OCI-LY3 (cell line): ENCODE results near the gene CYP46A1.

Source experiments
- H2AFZ ChIP-seq: fragments of 200-600, 300-600 bp; shearing (Covaris generic); 2 replicates; pipeline ENCODE4 v1.6.0; 2014; ENCODE audit warnings: antibody characterized with exemption, low read depth, low read length
- H3K27ac ChIP-seq: fragments of 200-600, 300-600 bp; sonication (generic); 2 replicates; pipeline ENCODE4 v1.5.1; 2014; ENCODE audit warnings: mild to moderate bottlenecking, low read length, moderate library complexity, mixed read lengths
- H3K27me3 ChIP-seq: fragments of 200-600, 300-600 bp; sonication (generic); 2 replicates; pipeline ENCODE4 v1.6.1; 2014; ENCODE audit warnings: low read depth, low read length, mixed read lengths
- H3K36me3 ChIP-seq: fragments of 200-600, 300-600 bp; sonication (generic); replicated peaks from 2 replicates; pipeline ENCODE3; 2014; ENCODE audit warnings: low read depth, low read length, mixed read lengths
- H3K4me1 ChIP-seq: fragments of 300-600, 200-600 bp; sonication (generic); 2 replicates; pipeline ENCODE4 v1.6.1; 2014; ENCODE audit warnings: low read length, mixed read lengths
- H3K4me2 ChIP-seq: fragments of 200-600, 300-600 bp; sonication (generic); 2 replicates; pipeline ENCODE4 v1.6.1; 2014; ENCODE audit warnings: low read length, mixed read lengths
- H3K4me3 ChIP-seq: fragments of 300-600, 200-600 bp; sonication (generic); 2 replicates; pipeline ENCODE4 v1.5.1; 2014; ENCODE audit warnings: antibody characterized with exemption, mild to moderate bottlenecking, low read length, moderate library complexity
- H3K79me2 ChIP-seq: fragments of 300-600, 200-600 bp; shearing (Covaris generic); 2 replicates; pipeline ENCODE4 v1.6.1; 2014; ENCODE audit warnings: mild to moderate bottlenecking, low read length, mixed read lengths
- H3K9ac ChIP-seq: fragments of 300-600, 200-600 bp; shearing (Covaris generic); 2 replicates; pipeline ENCODE4 v1.6.0; 2014; ENCODE audit warnings: mild to moderate bottlenecking, low read length, moderate library complexity
- H3K9me3 ChIP-seq: fragments of 200-600, 300-600 bp; shearing (Covaris generic); 2 replicates; pipeline ENCODE4 v1.6.1; 2014; ENCODE audit warnings: low read length, mixed read lengths; ENCODE audit not compliant: insufficient read depth
- H4K20me1 ChIP-seq: fragments of 200-600, 300-600 bp; sonication (generic); 2 replicates; pipeline ENCODE4 v1.6.1; 2016; ENCODE audit warnings: low read length, mixed read lengths; ENCODE audit not compliant: insufficient read depth
- CTCF ChIP-seq: fragments of 200-600, 300-600 bp; sonication (generic); IDR thresholded peaks from 2 replicates; pipeline ENCODE4 v1.5.1; 2014; ENCODE audit warnings: antibody characterized with exemption, low read length, low read depth
- EZH2phosphoT487 ChIP-seq: fragments of 200-600 bp; shearing (Covaris generic); IDR thresholded peaks from 2 replicates; pipeline ENCODE4 v1.6.1; 2018; ENCODE audit warnings: antibody characterized with exemption, mixed run types, low read depth

CYP46A1 gene

GRCh38 chr14:99769799-99770198 lies 85.7 kb downstream of the CYP46A1 start:
- Histone ChIP-seq H3K4me2 (no peak overlapping the region), H3K79me2 (no peaks in the 10 kb centered on the region), H3K9me3 (no peaks in the 10 kb centered on the region), H3K9ac (no peak overlapping the region), H2AFZ (no peak overlapping the region), H3K36me3 (no peaks in the 10 kb centered on the region), H3K27ac (no peak overlapping the region), H3K4me3 (no peak overlapping the region), H3K27me3 (0 out of 2 replicates have a peak, but pooled peaks cover 2% of the 10 kb centered on the region), H3K4me1 (peaks cover 17% of the 10 kb centered on the region), H4K20me1 (no peaks in the 10 kb centered on the region)
- no peak for TF ChIP-seq EZH2phosphoT487
- no peak for TF ChIP-seq CTCF

GRCh38 chr14:99772371-99773283 lies 88.5 kb downstream of the CYP46A1 start:
- Histone ChIP-seq H3K4me2 (no peak overlapping the region), H3K9ac (no peak overlapping the region), H2AFZ (no peak overlapping the region), H3K4me1 (peaks cover 18% of the 10 kb centered on the region), H3K9me3 (no peaks in the 10 kb centered on the region), H3K36me3 (no peaks in the 10 kb centered on the region), H3K4me3 (no peak overlapping the region), H3K27ac (no peak overlapping the region), H4K20me1 (no peaks in the 10 kb centered on the region), H3K27me3 (peaks cover 8% of the 10 kb centered on the region), H3K79me2 (no peaks in the 10 kb centered on the region)
- no peak for TF ChIP-seq EZH2phosphoT487
- TF ChIP-seq CTCF = no peak

- no peak overlapping the region for H3K4me2 ChIP-seq
- H3K4me3 ChIP-seq = no peak overlapping the region
Measured at GRCh38 chr14:99773521-99774497, 89.7 kb downstream of the CYP46A1 start.

More at GRCh38 chr14:99773521-99774497, 89.7 kb downstream of the CYP46A1 start:
- H2AFZ ChIP-seq = no peak overlapping the region
- TF ChIP-seq EZH2phosphoT487 (no peak), CTCF (no peak)
- no peaks in the 10 kb centered on the region for H3K36me3 ChIP-seq
- H3K9ac ChIP-seq = no peak overlapping the region
- H4K20me1 ChIP-seq = no peaks in the 10 kb centered on the region
- H3K79me2 ChIP-seq = no peaks in the 10 kb centered on the region
- H3K9me3 ChIP-seq = peaks cover 6% of the 10 kb centered on the region; the same call in 1 of the 2 replicates
- H3K4me1 ChIP-seq = peaks cover 18% of the 10 kb centered on the region
- no peak overlapping the region for H3K27ac ChIP-seq
- peaks cover 15% of the 10 kb centered on the region for H3K27me3 ChIP-seq
